Heart left ventricle (tissue), 16 donors: ENCODE measurements around the gene UBR2. TPM values are rescaled to one million over a fixed set of nuclear protein-coding genes. Genes with fewer than 3 reads are reported as not detected.
A peak's percentile ranks its signal among the peaks of the same experiment; 100 is the strongest.

ENCODE experiments used
- ATAC-seq, 4 donors: fragments of 200-7000 bp; cut with Tn5 transposase; one replicate each; pipeline ENCODE4 v1.9.1; 2020 to 2022; ENCODE audit warnings: moderate library complexity in 4 of 4, mild to moderate bottlenecking in 3 of 4, moderate number of reproducible peaks in 1 of 4
- DNase-seq, 5 donors: peaks; one replicate each; pipeline ENCODE4 v3.0.0-alpha.2; 2020
- H3K27ac ChIP-seq, 12 donors: fragments of 200-600 bp; sonication (generic) in 4 of 12; one replicate each; pipeline versions ENCODE4 v1.5.0 to v1.8.0; 2016 to 2022; ENCODE audit warnings: mild to moderate bottlenecking in 2 of 12
- H3K27me3 ChIP-seq, 9 donors: fragments of 200-600 bp; sonication (generic) in 2 of 9; one replicate each; pipeline versions ENCODE4 v1.5.1 to v1.8.0; 2016 to 2022; ENCODE audit warnings: mild to moderate bottlenecking in 3 of 9
- H3K36me3 ChIP-seq, 9 donors: fragments of 200-600 bp; sonication (generic) in 2 of 9; one replicate each; pipeline versions ENCODE4 v1.5.0 to v1.8.0; 2018 to 2022; ENCODE audit warnings: mild to moderate bottlenecking in 2 of 9
- H3K4me1 ChIP-seq, 12 donors: fragments of 200-600 bp; sonication (generic) in 4 of 12; one replicate each; pipeline versions ENCODE4 v1.5.0 to v1.8.0; 2016 to 2022; ENCODE audit warnings: mild to moderate bottlenecking in 3 of 12
- H3K4me3 ChIP-seq, 12 donors: fragments of 200-600 bp; sonication (generic) in 4 of 12; one replicate each; pipeline versions ENCODE4 v1.5.0 to v1.8.0; 2017 to 2022; ENCODE audit warnings: mild to moderate bottlenecking in 9 of 12, moderate library complexity in 4 of 12
- H3K9me3 ChIP-seq, 12 donors: fragments of 200-600 bp; sonication (generic) in 4 of 12; one replicate each; pipeline versions ENCODE4 v1.5.0 to v1.8.0; 2016 to 2022; ENCODE audit warnings: mild to moderate bottlenecking in 1 of 12
- POLR2A ChIP-seq, 2 donors: fragments of 450-650 bp; IDR thresholded peaks; one replicate each; pipeline ENCODE4 v1.6.1; 2017; ENCODE audit warnings: antibody characterized with exemption in 2 of 2, mild to moderate bottlenecking in 2 of 2, moderate library complexity in 2 of 2
- WGBS, 4 donors: extraction: QIAGEN DNeasy Blood & Tissue Kit in 2 of 4; methylation state at CpG; one replicate each; pipeline versions ENCODE4 v1.1.5 to v1.1.7; 2013 to 2018; 5-methylcytosine and 5-hydroxymethylcytosine counted together
- intact Hi-C, 10 donors: fragments of 100-400 bp; cut with DNase I; formaldehyde crosslinking; loops; one replicate each; pipeline versions ENCODE4 v1.11.1 to v1.14.2; 2022
- polyA plus RNA-seq, 2 donors: library from polyadenylated mRNA; stranded (reverse); fragments of 200-250 nt; gene quantifications; one replicate each; pipeline ENCODE4 v1.2.3, GENCODE V29; 2013
- total RNA-seq, 9 donors: library from RNA; depleted of rRNA in 2 of 9; stranded (reverse); fragments of >200 nt in 2 of 9; fragmentation: NEBNext Ultra II Directional in 3 of 9; extraction: Animal tissue kit (Norgen Biotek cat#: 25700) in 3 of 9; gene quantifications; one replicate each; pipeline versions ENCODE4 v1.1.0 to v1.2.4, GENCODE V29; 2016 to 2023
- TF ChIP-seq, protein P1 (sequence below), 12 donors: fragments of 200-600 bp; sonication (generic) in 4 of 12; IDR thresholded peaks; one replicate each; pipeline versions ENCODE4 v1.5.0 to v1.8.0; 2018 to 2022; ENCODE audit warnings: antibody characterized with exemption in 12 of 12, mild to moderate bottlenecking in 5 of 12
- donor health status: ischemic (EF 13 %, LVEDD 7.1; RV severe dilation, severe dysfunction).
- donor health status: healthy with polysubstance abuse.
- donor health status: DM: no; HTN: yes; CAD: no.
- donor health status: DM: no; HTN: no; CAD: no.
- donor health status: ischemic (EF 25% LVEDD 6.9; RV normal size, moderate dysfunction).
- donor health status: ischemic (EF 25% LVEDD 5.7; RV mildly dilated, moderate dysfunction).
- donor health status: healthy.
- donor health status: DM: yes; HTN: yes; CAD: no.
- donor health status: ischemic (EF 35%, LVEDD 5.7; RV mildly dilated, moderate dysfunction).
- donor health status: nonischemic (EF 11% LVEDD 7.7; RV severe dilation, severe dysfunction).
- donor health status: DM: yes; HTN: yes; CAD: no.
- donor health status: PGD.
- donor health status: ischemic (EF 29% LVEDD 5.4; RV normal size, mild dysfunction).
- donor health status: nonischemic (EF 23%, LVEDD 6.1; RV moderate dilation, normal function).

The UBR2 gene
- total and polyA plus RNA-seq, 11 donors, result 9.9 to 35.9 (median 30.1) TPM

DNA sequence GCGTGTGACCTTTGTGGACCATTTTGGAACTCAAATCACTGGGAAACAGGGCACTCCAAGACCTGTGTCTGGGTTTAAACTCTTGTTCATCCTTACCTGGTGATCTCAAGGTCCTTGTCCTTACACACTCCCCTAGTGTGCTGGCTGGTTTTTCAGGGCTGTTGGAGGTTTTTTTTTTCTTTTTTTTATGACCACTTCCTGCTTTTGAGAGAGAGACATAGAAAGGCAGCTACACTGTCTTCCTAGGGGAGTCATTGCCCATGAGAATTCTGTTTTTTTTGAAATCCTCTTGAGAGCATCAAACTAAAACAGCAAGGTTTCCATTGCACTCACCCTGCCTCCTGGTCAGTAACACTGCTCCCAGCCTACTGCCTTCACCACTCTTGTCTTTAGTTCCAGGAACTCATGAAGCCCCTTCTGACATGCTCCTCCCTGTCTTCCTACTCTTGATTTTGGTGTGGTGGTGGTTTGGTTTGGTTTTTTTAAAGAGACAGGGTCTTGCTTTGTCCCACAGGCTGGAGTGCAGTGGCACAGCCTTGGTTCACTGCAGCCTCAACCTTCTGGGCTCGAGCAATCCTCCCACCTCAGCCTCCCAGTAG, 130.0 kb downstream of the UBR2 start:
- Histone ChIP-seq H3K27me3 (no peaks in the 10 kb centered on the region), H3K4me3 (no peak overlapping the region), H3K36me3 (peaks cover 0 to 76% (median 54%) of the 10 kb centered on the region in 9 donors), H3K27ac (peak overlapping the region in 8 of 12 donors; percentile 1 to 77 (median 41)), H3K4me1 (peaks cover 0 to 43% (median 9%) of the 10 kb centered on the region in 12 donors), H3K9me3 (no peaks in the 10 kb centered on the region)
- ATAC-seq (no peak), DNase-seq (no peak)
- WGBS, 4 donors, result 92 to 100% (median 97%) methylated on average over 2 of the region's 2 CpGs
- no peak for TF ChIP-seq POLR2A (IDR thresholded peaks at IDR 0.05)
- intact Hi-C loops, result loop anchor here in 2 of 10 donors (5.0 kb wide), 1 partner anchor 33 kb away; no protein-coding TSS in a partner anchor

DNA sequence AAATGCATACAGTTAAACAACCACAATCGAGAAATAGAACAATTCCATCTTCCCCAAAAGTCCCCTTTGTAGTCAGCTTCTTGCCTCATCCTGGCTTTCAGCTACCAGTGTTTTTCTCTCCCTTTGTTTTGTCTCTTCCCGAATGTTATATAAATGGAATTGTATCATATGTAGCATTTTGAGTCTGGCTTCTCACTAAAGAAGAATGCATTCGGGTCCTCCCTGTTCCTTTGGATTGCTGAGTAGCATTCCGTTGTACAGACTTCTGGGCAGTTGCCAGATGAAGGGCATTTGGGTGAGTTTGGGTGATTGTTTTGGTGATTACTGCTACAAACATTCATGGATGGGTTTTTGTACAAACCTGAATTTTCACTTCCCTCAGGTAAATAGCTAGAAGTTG, 130.8 kb downstream of the UBR2 start:
- no peak for TF ChIP-seq POLR2A (IDR thresholded peaks at IDR 0.05)
- TF ChIP-seq, protein P1, sequence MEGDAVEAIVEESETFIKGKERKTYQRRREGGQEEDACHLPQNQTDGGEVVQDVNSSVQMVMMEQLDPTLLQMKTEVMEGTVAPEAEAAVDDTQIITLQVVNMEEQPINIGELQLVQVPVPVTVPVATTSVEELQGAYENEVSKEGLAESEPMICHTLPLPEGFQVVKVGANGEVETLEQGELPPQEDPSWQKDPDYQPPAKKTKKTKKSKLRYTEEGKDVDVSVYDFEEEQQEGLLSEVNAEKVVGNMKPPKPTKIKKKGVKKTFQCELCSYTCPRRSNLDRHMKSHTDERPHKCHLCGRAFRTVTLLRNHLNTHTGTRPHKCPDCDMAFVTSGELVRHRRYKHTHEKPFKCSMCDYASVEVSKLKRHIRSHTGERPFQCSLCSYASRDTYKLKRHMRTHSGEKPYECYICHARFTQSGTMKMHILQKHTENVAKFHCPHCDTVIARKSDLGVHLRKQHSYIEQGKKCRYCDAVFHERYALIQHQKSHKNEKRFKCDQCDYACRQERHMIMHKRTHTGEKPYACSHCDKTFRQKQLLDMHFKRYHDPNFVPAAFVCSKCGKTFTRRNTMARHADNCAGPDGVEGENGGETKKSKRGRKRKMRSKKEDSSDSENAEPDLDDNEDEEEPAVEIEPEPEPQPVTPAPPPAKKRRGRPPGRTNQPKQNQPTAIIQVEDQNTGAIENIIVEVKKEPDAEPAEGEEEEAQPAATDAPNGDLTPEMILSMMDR (IDR thresholded peaks at IDR 0.05), result no peak
- intact Hi-C loops, result loop anchor here in 2 of 10 donors (5.0 kb wide), 1 partner anchor 33 kb away; no protein-coding TSS in a partner anchor
- no peak for ATAC-seq
- WGBS, 4 donors, result 43 to 66% (median 56%) methylated on average over 4 of the region's 4 CpGs
- Histone ChIP-seq H3K4me1 (peaks cover 0 to 43% (median 9%) of the 10 kb centered on the region in 12 donors), H3K9me3 (no peaks in the 10 kb centered on the region), H3K27me3 (no peaks in the 10 kb centered on the region), H3K4me3 (no peak overlapping the region), H3K27ac (peak overlapping the region in 6 of 12 donors; percentile 12 to 77 (median 29)), H3K36me3 (peaks cover 0 to 68% (median 47%) of the 10 kb centered on the region in 9 donors)
- no peak for DNase-seq

DNA sequence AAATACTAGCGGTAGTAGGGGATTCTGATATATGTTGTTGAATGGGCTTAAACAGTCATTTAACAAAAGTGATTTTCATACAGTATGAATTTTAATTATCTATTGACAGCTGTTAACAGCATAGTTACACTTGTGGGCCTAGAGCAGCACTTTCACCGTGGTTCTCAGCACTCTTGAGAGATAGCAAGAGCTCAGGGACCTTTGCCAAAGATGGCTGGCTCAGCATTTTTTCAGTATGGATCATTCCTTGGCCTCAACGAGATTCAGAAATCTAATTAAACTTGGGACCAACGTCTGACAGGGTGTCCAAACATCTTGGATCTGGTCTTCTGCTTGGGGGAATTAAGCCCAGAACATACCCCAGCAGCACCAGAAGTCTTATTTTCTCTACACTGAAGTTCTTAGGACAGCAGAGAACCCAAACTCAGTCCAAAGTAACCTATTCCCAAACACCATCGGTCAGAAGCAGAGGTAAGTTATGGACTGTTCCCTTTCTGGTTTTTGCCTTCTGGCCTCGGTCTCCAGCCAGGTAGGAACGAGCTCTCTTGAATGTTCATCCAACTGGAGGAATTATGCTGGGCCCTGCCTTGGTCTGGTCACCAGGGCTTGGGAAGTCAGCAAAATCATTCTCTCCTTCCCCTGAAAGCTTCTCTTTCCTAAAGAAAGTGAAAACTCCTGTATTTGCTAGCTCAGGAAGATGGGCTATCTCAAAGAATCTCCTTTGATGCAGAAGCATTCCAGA, 132.9 kb downstream of the UBR2 start:
- intact Hi-C loops, result no loop called here
- Histone ChIP-seq H3K4me1 (peaks cover 0 to 37% (median 9%) of the 10 kb centered on the region in 12 donors), H3K36me3 (peaks cover 0 to 47% (median 27%) of the 10 kb centered on the region in 9 donors), H3K27me3 (no peaks in the 10 kb centered on the region), H3K27ac (no peak overlapping the region), H3K9me3 (no peaks in the 10 kb centered on the region), H3K4me3 (no peak overlapping the region)
- ATAC-seq, result peak in 1 of 4 donors; percentile 41
- TF ChIP-seq, protein P1 (IDR thresholded peaks at IDR 0.05), result no peak
- no peak for TF ChIP-seq POLR2A (IDR thresholded peaks at IDR 0.05)
- WGBS, 4 donors, result 65 to 71% (median 71%) methylated on average over 7 of the region's 7 CpGs
- DNase-seq, result no peak

DNA sequence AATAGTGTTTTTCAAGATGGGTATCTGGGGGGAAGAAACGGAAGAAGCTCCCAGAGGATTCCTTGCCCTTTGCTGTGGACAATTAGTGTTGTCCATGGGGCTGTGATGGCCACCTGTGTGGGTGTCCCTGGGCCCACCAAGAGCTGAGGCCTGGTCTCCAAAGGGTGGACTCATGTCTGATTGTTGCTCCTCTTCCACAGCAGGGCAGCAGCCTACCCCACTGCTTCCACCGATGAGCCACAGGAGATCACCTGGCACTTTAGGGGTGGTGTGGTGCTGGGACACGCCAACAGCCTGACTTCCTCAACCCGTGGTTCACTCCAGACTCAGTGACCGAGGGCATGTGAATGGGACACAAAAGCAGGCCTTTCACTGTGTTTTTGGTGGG, 133.4 kb downstream of the UBR2 start:
- WGBS, 4 donors, result 90 to 96% (median 92%) methylated on average over 3 to 5 of the region's 5 CpGs
- intact Hi-C loops, result no loop called here
- DNase-seq (no peak), ATAC-seq (no peak)
- no peak overlapping the region for H3K4me3 ChIP-seq
- no peak overlapping the region for H3K27ac ChIP-seq
- H3K9me3 ChIP-seq, result no peaks in the 10 kb centered on the region
- peaks cover 0 to 32% (median 8%) of the 10 kb centered on the region in 12 donors for H3K4me1 ChIP-seq
- TF ChIP-seq, protein P1 (IDR thresholded peaks at IDR 0.05), result no peak
- TF ChIP-seq POLR2A (IDR thresholded peaks at IDR 0.05), result no peak
- H3K27me3 ChIP-seq, result no peaks in the 10 kb centered on the region
- peaks cover 0 to 41% (median 21%) of the 10 kb centered on the region in 9 donors for H3K36me3 ChIP-seq
